ENCODE data around the gene CTNNA3.

- TF ChIP-seq, protein P1, sequence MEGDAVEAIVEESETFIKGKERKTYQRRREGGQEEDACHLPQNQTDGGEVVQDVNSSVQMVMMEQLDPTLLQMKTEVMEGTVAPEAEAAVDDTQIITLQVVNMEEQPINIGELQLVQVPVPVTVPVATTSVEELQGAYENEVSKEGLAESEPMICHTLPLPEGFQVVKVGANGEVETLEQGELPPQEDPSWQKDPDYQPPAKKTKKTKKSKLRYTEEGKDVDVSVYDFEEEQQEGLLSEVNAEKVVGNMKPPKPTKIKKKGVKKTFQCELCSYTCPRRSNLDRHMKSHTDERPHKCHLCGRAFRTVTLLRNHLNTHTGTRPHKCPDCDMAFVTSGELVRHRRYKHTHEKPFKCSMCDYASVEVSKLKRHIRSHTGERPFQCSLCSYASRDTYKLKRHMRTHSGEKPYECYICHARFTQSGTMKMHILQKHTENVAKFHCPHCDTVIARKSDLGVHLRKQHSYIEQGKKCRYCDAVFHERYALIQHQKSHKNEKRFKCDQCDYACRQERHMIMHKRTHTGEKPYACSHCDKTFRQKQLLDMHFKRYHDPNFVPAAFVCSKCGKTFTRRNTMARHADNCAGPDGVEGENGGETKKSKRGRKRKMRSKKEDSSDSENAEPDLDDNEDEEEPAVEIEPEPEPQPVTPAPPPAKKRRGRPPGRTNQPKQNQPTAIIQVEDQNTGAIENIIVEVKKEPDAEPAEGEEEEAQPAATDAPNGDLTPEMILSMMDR (IDR thresholded peaks at IDR 0.05 in 2 of 3, conservative IDR thresholded peaks at IDR 0.05 in 1 of 3; ENCODE audit: borderline replicate concordance in 1 of 3, insufficient read depth in 1 of 3, low read depth in 2 of 3, low read length in 2 of 3), result no peak
- TF ChIP-seq POLR2AphosphoS5 (IDR thresholded peaks at IDR 0.05; ENCODE audit: low read depth, low read length), result no peak
- TF ChIP-seq FOSL1 (IDR thresholded peaks at IDR 0.05; ENCODE audit: low read depth), result no peak
- no peak for TF ChIP-seq POLR2A (IDR thresholded peaks at IDR 0.05; ENCODE audit: borderline replicate concordance, extremely low read depth, insufficient read depth, insufficient read length)
- no peak for TF ChIP-seq EZH2 (IDR thresholded peaks at IDR 0.05)
- TF ChIP-seq REST (IDR thresholded peaks at IDR 0.05; ENCODE audit: low read depth), result no peak
- no peak for TF ChIP-seq TCF7L2 (IDR thresholded peaks at IDR 0.05; ENCODE audit: borderline replicate concordance, extremely low read depth, insufficient read depth, insufficient read length)
- no peak for TF ChIP-seq RAD21 (IDR thresholded peaks at IDR 0.05; ENCODE audit: low read depth)
Observed at GRCh38 chr10:66189271-66189670, 1506.7 kb downstream of the CTNNA3 start.
